Lung microvascular endothelial cell (primary cell): Measurements from ENCODE around the gene KANK3. TPM values are rescaled to one million over a fixed set of nuclear protein-coding genes. Genes with fewer than 3 reads are reported as not detected.
"Not testable (repeated sequence)": the region's sequence is repeated elsewhere in the genome, so short reads cannot be mapped to it uniquely, and the experiment has no call there.

ENCODE experiments used
- DNase-seq, 2 donors: peaks; one replicate each; pipeline versions ENCODE4 v3.0.0 to v3.0.0-alpha.2; 2010; ENCODE audit warnings: low read depth in 2 of 2
- total RNA-seq: library from RNA; depleted of rRNA; stranded (reverse); fragments of >200 nt; gene quantifications from 2 replicates; pipeline ENCODE4 v1.2.1, GENCODE V29; 2014

Gene KANK3
- total RNA-seq, 1 donor from 2014 or later, result 148 TPM

- DNase-seq, result no peak
These were observed 28.1 kb upstream of the KANK3 start for GRCh38 chr19:8371011-8371804.

- DNase-seq, result no peak
These were observed 27.3 kb upstream of the KANK3 start for GRCh38 chr19:8370176-8371010.

GRCh38 chr19:8367327-8368001, 24.4 kb upstream of the KANK3 start:
- DNase-seq, result peak; percentile 87 to 90

DNA sequence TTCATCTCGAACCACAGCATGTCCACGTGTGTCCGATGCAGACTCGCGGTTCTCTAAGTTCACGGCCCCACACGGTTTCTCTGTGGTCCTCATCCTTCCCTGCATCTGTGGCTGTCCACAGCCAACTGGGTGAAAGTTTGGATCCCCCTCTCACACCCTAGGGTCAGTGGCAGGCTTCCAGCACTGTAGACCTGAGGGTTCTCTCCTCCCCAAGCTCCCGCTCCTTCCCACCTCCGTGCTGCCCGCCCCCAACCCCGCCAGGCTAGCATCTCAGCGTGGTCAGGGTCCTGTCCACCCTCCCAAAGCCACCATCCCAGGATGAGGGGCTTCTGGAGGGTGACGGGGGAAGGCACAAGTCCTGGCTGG, 23.9 kb upstream of the KANK3 start:
- peak in 1 of 2 donors; percentile 37 for DNase-seq

DNA sequence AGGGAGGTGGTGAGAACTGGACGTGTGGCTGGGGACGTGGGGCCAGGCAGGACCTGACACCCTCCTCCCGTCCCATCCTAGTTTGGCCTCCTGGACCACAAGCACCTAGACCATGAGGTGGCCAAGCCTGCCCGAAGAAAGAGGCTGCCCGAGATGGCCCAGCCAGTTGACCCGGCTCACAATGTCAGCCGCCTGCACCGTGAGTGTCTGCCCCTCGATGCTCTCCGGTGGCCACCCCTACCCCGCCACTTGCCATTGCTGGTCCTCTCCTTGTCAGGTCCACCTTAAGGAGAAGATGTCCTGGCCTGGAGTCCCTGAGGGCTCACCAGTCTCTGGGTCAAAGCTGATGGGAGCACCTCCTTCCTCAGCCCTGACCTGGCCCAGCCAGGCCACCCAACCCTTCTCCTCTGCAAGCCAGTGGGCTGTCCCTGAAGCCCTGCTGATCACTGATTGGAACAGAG, 23.1 kb upstream of the KANK3 start:
- DNase-seq, result peak in 1 of 2 donors; percentile 22

DNA sequence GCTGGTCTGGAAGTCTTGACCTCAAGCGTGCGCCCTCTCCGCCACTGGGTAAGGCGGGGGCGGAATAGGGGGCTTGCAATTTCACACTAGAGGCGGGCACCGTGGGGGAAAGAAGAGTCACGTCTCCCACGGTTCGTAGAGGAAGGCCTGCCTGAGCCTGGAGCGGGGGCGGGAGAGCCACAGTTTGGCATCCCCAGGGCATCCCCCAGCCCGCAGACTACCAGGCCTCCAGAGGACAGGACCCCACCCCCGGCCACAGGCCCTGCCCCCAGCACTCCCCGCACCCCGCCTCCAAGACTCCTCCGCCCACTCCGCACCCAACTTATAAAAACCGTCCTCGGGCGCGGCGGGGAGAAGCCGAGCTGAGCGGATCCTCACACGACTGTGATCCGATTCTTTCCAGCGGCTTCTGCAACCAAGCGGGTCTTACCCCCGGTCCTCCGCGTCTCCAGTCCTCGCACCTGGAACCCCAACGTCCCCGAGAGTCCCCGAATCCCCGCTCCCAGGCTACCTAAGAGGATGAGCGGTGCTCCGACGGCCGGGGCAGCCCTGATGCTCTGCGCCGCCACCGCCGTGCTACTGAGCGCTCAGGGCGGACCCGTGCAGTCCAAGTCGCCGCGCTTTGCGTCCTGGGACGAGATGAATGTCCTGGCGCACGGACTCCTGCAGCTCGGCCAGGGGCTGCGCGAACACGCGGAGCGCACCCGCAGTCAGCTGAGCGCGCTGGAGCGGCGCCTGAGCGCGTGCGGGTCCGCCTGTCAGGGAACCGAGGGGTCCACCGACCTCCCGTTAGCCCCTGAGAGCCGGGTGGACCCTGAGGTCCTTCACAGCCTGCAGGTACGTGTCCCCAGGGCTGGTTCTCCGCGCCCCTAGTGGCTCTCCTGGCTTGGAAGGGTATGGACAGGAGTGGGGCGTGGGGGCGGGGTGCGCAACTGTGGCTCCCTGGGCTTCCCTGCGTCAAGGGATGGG, 21.0 kb upstream of the KANK3 start, which contains the start of gene ANGPTL4:
ANGPTL4 (plus strand) TSS at position 353 of the 969 bp plus-strand sequence; CDS start at position 520, 167 bp downstream.
- DNase-seq, result peak; percentile 71 to 86

DNA sequence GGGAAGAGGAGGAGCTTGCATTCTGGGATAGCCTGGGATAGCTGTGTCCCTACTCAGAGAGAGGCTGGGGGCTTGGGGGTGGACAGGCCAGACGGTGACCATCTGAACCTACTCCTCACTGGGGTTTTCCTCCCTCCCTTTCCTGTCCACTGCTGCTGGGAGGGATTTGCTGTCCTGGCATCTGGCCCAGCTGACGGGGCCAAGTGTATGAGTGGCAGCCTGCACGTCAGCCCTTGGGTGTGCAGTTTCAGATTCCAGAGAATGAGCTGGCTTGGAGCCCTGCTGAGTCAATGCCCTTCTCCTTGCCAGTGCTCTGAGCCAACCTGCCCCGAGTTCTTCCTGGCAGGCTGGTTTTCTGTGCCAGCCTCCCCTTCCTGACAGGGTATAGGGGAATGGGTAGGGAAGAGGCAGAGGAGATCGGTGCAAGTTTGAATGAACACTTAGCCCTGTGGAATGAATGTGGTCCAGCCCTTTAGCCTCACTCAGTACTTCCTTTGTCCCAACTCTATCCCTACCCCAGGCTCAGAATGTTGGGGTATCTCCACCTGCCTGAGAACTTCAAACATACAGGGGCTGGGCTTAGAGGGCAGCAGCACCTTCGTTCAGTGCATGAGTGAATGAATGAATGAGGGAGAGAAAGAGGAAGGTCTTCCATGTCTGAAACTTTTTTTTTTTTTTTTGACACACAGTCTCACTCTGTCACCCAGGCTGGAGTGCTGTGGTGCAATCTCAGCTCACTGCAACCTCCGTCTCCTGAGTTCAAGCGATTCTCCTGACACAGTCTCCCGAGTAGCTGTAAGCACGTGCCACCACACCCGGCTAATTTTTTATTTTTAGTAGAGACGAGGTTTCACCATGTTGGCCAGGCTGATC, 19.1 kb upstream of the KANK3 start:
- peak; percentile 96 to 99 for DNase-seq

GRCh38 chr19:8360196-8360595, 17.1 kb upstream of the KANK3 start:
- DNase-seq, result no peak

DNA sequence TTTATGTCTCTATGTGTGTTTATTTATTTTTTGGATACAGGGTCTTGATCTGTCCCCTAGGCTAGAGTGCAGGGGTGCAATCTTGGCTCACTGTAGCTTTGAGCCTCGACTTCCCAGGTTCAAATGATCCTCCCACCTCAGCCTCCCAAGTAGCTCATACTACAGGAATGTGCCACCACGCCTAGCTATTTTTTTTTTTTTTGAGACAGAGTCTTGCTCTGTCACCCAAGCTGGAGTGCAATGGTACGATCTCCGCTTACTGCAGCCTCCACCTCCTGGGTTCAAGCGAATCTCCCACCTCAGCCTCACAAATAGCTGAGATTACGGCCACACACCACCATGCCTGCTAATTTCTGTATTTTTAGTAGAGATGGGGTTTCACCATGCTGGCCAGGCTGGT, 15.9 kb upstream of the KANK3 start:
- no peak for DNase-seq

DNA sequence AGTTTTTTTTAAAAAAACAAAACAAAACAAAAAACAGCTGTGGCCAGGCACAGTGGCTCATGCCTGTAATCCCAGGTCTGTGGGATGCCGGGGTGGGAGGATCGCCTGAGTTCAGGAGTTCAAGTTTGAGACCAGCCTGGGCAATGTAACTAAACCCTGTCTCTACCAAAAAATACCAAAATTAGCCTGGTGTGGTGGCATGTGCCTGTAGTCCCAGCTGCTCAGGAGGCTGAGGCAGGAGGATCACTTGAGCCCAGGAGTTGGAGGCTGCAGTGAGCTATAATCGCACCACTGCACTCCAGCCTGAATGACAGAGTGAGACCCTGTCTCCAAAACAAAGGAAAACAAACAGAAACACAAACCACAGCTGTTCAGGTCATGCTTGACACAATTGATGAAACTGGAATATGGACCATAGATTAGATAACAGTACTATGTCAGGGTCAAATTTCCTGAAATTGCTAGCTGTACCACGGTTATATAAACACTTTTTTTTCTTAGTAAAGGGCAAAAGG, 14.0 kb upstream of the KANK3 start:
- DNase-seq, result peak in 1 of 2 donors; percentile 63

GRCh38 chr19:8355631-8356402, 12.8 kb upstream of the KANK3 start:
- peak; percentile 62 to 99 for DNase-seq

DNA sequence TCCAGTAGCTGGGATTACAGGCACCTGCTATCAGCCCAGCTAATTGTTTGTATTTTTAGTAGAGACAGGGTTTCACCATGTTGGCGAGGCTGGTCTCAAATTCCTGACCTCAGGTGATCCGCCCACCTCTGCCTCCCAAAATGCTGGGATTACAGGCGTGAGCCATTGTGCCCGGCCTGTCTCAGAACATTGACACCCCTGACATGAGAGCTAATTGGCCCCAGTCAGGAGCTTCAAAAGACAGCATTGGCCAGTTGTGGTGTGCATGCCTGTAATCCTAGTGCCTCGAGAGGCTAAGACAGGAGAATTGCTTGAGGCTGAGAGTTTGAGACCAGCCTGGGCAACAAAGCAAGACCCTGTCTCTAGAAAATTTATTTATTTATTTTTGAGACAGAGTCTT, 9.8 kb upstream of the KANK3 start:
- not testable (repeated sequence) for DNase-seq

GRCh38 chr19:8352134-8352827, 9.2 kb upstream of the KANK3 start:
- no peak for DNase-seq

GRCh38 chr19:8349629-8350372, 6.7 kb upstream of the KANK3 start:
- not testable (repeated sequence) for DNase-seq

DNA sequence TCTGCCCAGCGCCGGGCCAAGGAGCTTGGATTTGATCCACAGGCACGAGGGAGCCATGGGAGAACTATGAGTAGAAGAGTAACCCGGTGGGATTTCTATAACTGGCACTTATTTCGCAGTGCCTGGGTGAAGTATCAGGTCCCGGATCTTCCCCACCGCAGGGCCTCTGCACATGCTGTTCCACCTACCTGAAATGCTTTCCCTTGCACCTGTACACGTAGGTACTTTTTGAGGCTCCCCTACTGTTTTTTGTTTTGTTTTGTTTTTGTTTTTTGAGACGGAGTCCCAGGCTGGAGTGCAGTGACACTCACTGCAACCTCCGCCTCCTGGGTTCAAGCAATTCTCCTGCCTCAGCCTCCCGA, 402 bp upstream of the KANK3 start:
- DNase-seq, result no peak

GRCh38 chr19:8342316-8342683, 762 bp downstream of the KANK3 start:
- no peak for DNase-seq

DNA sequence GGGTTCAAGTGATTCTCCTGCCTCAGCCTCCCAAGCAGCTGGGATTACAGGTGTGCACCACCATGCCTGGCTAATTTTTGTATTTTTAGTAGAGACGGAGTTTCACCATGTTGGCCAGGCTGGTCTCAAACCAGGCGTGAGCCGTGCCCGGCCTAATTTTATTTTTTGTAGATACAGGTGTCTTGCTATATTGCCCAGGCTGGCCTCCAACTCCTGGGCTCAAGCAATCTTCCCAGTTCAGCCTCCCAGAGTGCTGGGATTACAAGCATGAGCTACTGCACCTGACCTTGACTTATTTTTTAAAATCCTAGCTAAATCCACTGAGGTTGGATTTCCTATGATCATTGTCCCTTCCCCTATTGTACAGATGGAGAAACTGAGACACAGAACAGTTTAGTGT, 1.6 kb downstream of the KANK3 start:
- DNase-seq, result not testable (repeated sequence)
